PC-3 (cell line): ENCODE data around the gene IFFO2.

Experiments used
- CTCF ChIP-seq: fragments of 300-600 bp; sonication (generic); conservative IDR thresholded peaks from 2 replicates; pipeline ENCODE4 v1.5.1; 2017; ENCODE audit warnings: antibody characterized with exemption, low read depth, mild to moderate bottlenecking, low read length
- EZH2 ChIP-seq: fragments of 300-600 bp; sonication (generic); IDR thresholded peaks from one replicate; pipeline ENCODE4 v1.6.1; 2017; ENCODE audit warnings: antibody characterized with exemption, mild to moderate bottlenecking, low read length; ENCODE audit not compliant: unreplicated experiment
- EZH2phosphoT487 ChIP-seq: fragments of 300-600 bp; sonication (generic); IDR thresholded peaks from 2 replicates; pipeline ENCODE4 v1.6.1; 2018; ENCODE audit warnings: mild to moderate bottlenecking, antibody characterized with exemption, low read length, borderline replicate concordance

GRCh38 chr1:18913065-18913835, 43.2 kb downstream of the IFFO2 start:
- TF ChIP-seq CTCF: peak; percentile 100
- TF ChIP-seq EZH2phosphoT487: no peak
- TF ChIP-seq EZH2: no peak
